ENCODE results near the gene DELE1.
A peak's percentile ranks its signal among the peaks of the same experiment; 100 is the strongest.

The DELE1 gene

DNA sequence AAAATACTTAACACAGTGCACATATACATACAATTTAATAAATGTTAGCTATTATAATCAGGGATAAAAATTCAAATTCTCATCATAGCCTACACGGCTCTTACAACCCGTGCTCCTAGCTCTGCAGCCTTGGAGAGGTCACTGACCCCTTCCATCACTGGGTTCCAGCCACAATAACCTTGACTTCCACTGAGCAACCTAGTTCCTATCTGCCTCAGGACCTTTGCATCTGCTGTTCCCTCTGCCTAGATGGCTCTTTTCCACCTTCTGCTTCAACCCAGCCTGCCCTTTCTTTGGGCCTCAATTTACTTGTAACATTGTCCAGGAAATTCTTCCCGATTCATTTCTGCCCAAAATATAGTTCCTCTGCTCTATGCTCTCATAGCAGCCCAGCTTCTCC lies 8.9 kb upstream of the DELE1 start:
- no peaks in the 10 kb centered on the region for H3K36me3 ChIP-seq (ENCODE audit: control insufficient read depth in 1 of 2, insufficient read depth in 2 of 2, low read depth in 1 of 2, low read length in 2 of 2)
- DNase-seq = no peak
- no peak overlapping the region for H2BK12ac ChIP-seq (ENCODE audit: low read length in 2 of 2)
- H3K27ac ChIP-seq (ENCODE audit: low read length, poor library complexity, severe bottlenecking) = no peak overlapping the region
- no peak overlapping the region for H2AFZ ChIP-seq (ENCODE audit: low read depth, low read length)
- no peak overlapping the region for H4K8ac ChIP-seq (ENCODE audit: low read length)
- H3K14ac ChIP-seq (ENCODE audit: low read length in 2 of 2) = no peak overlapping the region
- H3K9ac ChIP-seq (ENCODE audit: low read length) = peak overlapping the region; percentile 74
- H3K4ac ChIP-seq (ENCODE audit: low read depth in 1 of 2, low read length in 2 of 2) = no peak overlapping the region
- no peak overlapping the region for H3K18ac ChIP-seq (ENCODE audit: low read depth in 1 of 2, low read length in 2 of 2)
- no peak overlapping the region for H2AK5ac ChIP-seq (ENCODE audit: low read length, severe bottlenecking)
- no peak overlapping the region for H2BK120ac ChIP-seq (ENCODE audit: low read depth, low read length)
- H3K79me1 ChIP-seq (replicated peaks; ENCODE audit: low read length, poor library complexity, severe bottlenecking) = no peaks in the 10 kb centered on the region
- no peak overlapping the region for H3K4me2 ChIP-seq (ENCODE audit: low read length, poor library complexity, severe bottlenecking)
- no peak overlapping the region for H4K91ac ChIP-seq (ENCODE audit: low read length)
- H3K4me1 ChIP-seq (ENCODE audit: control insufficient read depth, insufficient read depth, low read depth, low read length) = peaks cover 9% of the 10 kb centered on the region
- H3K23ac ChIP-seq (ENCODE audit: low read length in 2 of 2) = no peak overlapping the region
- H3K9me3 ChIP-seq (ENCODE audit: control insufficient read depth, low read length) = no peaks in the 10 kb centered on the region
- H3K4me3 ChIP-seq (ENCODE audit: insufficient read depth in 1 of 2, low read depth in 1 of 2, low read length in 2 of 2) = no peak overlapping the region
- peaks cover 0 to 58% of the 10 kb centered on the region in 2 experiments for H3K27me3 ChIP-seq (ENCODE audit: control insufficient read depth in 1 of 2, insufficient read depth in 1 of 2, low read length in 2 of 2)
- 90% methylated on average over 3 of the region's 3 CpGs for WGBS
- no peak overlapping the region for H2BK15ac ChIP-seq (ENCODE audit: low read depth, poor library complexity, severe bottlenecking)
- H2BK5ac ChIP-seq (ENCODE audit: low read depth, low read length, poor library complexity, severe bottlenecking) = no peak overlapping the region

DNA sequence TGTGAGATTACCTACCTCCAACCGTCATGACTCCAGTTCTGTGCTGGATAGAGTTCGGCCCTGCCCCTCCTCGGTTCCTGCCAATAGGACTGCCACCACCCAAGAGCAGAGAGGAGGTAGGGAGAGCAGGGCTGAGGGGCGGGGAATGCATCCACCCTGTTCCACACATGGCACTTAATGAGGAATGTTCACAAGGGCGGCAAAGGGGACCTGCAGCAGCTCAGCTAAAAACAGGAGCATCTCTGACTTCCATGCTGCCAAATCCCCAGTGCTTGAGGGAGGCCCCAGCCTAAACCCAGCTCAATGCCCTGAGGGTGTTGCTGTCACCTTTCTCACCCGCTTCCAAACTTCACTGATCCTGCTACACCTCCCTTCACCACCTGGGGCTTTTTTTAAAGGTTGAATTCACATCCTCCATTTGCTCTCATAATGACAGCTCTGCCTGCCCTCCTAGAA lies 7.8 kb upstream of the DELE1 start:
- WGBS = 48% methylated on average over 3 of the region's 6 CpGs
- H3K36me3 ChIP-seq (ENCODE audit: control insufficient read depth in 1 of 2, insufficient read depth in 2 of 2, low read depth in 1 of 2, low read length in 2 of 2) = no peaks in the 10 kb centered on the region

DNA sequence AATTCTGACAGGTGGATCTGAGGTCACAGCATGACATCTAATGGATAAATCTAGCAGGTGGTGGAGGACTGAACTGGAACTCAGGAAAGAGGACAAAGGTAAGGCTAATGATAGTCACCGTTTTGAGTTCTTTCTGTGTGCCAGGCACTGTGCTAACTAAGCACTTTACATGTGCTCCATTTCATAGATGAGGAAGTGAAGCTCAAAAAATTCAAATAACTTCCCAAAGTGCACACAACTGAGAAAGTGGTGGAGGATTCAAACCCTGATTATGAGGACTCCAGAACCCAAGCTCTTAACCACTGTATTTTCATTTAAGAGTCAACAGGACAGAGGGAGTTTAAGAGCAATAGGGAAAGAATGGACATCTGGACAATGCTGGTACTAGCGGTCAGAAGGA lies 7.1 kb upstream of the DELE1 start:
- Histone ChIP-seq H2BK15ac (ENCODE audit: low read depth, poor library complexity, severe bottlenecking) (no peak overlapping the region), H3K9ac (ENCODE audit: low read length) (no peak overlapping the region), H3K4me2 (ENCODE audit: low read length, poor library complexity, severe bottlenecking) (no peak overlapping the region), H4K91ac (ENCODE audit: low read length) (no peak overlapping the region), H4K8ac (ENCODE audit: low read length) (no peak overlapping the region), H3K36me3 (ENCODE audit: control insufficient read depth in 1 of 2, insufficient read depth in 2 of 2, low read depth in 1 of 2, low read length in 2 of 2) (no peaks in the 10 kb centered on the region), H3K27ac (ENCODE audit: low read length, poor library complexity, severe bottlenecking) (no peak overlapping the region), H3K23ac (ENCODE audit: low read length in 2 of 2) (no peak overlapping the region), H2BK120ac (ENCODE audit: low read depth, low read length) (no peak overlapping the region), H2AFZ (ENCODE audit: low read depth, low read length) (no peak overlapping the region), H2BK5ac (ENCODE audit: low read depth, low read length, poor library complexity, severe bottlenecking) (no peak overlapping the region), H3K4me3 (ENCODE audit: insufficient read depth in 1 of 2, low read depth in 1 of 2, low read length in 2 of 2) (no peak overlapping the region), H3K9me3 (ENCODE audit: control insufficient read depth, low read length) (no peaks in the 10 kb centered on the region), H3K27me3 (ENCODE audit: control insufficient read depth in 1 of 2, insufficient read depth in 1 of 2, low read length in 2 of 2) (peaks cover 0 to 50% of the 10 kb centered on the region in 2 experiments), H3K79me1 (replicated peaks; ENCODE audit: low read length, poor library complexity, severe bottlenecking) (no peaks in the 10 kb centered on the region), H3K18ac (ENCODE audit: low read depth in 1 of 2, low read length in 2 of 2) (no peak overlapping the region), H3K4me1 (ENCODE audit: control insufficient read depth, insufficient read depth, low read depth, low read length) (peaks cover 8% of the 10 kb centered on the region), H3K4ac (ENCODE audit: low read depth in 1 of 2, low read length in 2 of 2) (no peak overlapping the region), H3K14ac (ENCODE audit: low read length in 2 of 2) (no peak overlapping the region), H2BK12ac (ENCODE audit: low read length in 2 of 2) (no peak overlapping the region), H2AK5ac (ENCODE audit: low read length, severe bottlenecking) (no peak overlapping the region)
- 95% methylated on average over 2 of the region's 2 CpGs for WGBS
- no peak for DNase-seq

More for the DNA sequence above, 7.8 kb upstream of the DELE1 start:
- Histone ChIP-seq H3K14ac (ENCODE audit: low read length in 2 of 2) (no peak overlapping the region), H3K4me3 (ENCODE audit: insufficient read depth in 1 of 2, low read depth in 1 of 2, low read length in 2 of 2) (no peak overlapping the region), H2AFZ (ENCODE audit: low read depth, low read length) (no peak overlapping the region), H3K4me1 (ENCODE audit: control insufficient read depth, insufficient read depth, low read depth, low read length) (peaks cover 8% of the 10 kb centered on the region), H3K9ac (ENCODE audit: low read length) (no peak overlapping the region), H3K23ac (ENCODE audit: low read length in 2 of 2) (no peak overlapping the region), H3K18ac (ENCODE audit: low read depth in 1 of 2, low read length in 2 of 2) (no peak overlapping the region), H4K91ac (ENCODE audit: low read length) (no peak overlapping the region), H3K9me3 (ENCODE audit: control insufficient read depth, low read length) (no peaks in the 10 kb centered on the region), H3K27ac (ENCODE audit: low read length, poor library complexity, severe bottlenecking) (no peak overlapping the region), H3K4ac (ENCODE audit: low read depth in 1 of 2, low read length in 2 of 2) (no peak overlapping the region), H2AK5ac (ENCODE audit: low read length, severe bottlenecking) (no peak overlapping the region), H3K79me1 (replicated peaks; ENCODE audit: low read length, poor library complexity, severe bottlenecking) (no peaks in the 10 kb centered on the region), H3K27me3 (ENCODE audit: control insufficient read depth in 1 of 2, insufficient read depth in 1 of 2, low read length in 2 of 2) (peaks cover 0 to 50% of the 10 kb centered on the region in 2 experiments), H2BK12ac (ENCODE audit: low read length in 2 of 2) (no peak overlapping the region), H2BK120ac (ENCODE audit: low read depth, low read length) (no peak overlapping the region), H2BK15ac (ENCODE audit: low read depth, poor library complexity, severe bottlenecking) (no peak overlapping the region), H2BK5ac (ENCODE audit: low read depth, low read length, poor library complexity, severe bottlenecking) (no peak overlapping the region), H4K8ac (ENCODE audit: low read length) (no peak overlapping the region), H3K4me2 (ENCODE audit: low read length, poor library complexity, severe bottlenecking) (no peak overlapping the region)
- no peak for DNase-seq

DNA sequence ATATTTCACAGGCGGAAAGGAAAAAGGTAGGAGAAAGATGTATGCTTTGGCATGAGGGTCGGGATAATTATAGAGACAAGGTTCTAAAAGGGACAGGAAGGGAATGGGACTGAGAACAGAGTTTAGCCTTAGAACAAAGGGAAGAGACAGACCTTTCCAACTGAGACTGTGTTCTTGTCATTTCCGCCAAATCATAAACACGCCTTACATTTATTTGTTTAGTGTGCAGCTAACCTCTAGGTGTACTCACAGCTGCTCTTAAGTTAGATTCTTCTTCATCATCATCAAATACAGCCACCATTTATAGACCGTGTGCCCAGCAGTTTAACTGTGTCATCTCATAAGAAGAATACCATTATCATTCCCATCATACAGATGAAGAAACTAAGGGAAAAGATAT lies 5.9 kb upstream of the DELE1 start:
- 81% methylated on average over 4 of the region's 5 CpGs for WGBS
- Histone ChIP-seq H3K18ac (ENCODE audit: low read depth in 1 of 2, low read length in 2 of 2) (no peak overlapping the region), H2BK120ac (ENCODE audit: low read depth, low read length) (no peak overlapping the region), H3K23ac (ENCODE audit: low read length in 2 of 2) (no peak overlapping the region), H2AK5ac (ENCODE audit: low read length, severe bottlenecking) (no peak overlapping the region), H3K4me2 (ENCODE audit: low read length, poor library complexity, severe bottlenecking) (no peak overlapping the region), H3K4me3 (ENCODE audit: insufficient read depth in 1 of 2, low read depth in 1 of 2, low read length in 2 of 2) (no peak overlapping the region), H3K9me3 (ENCODE audit: control insufficient read depth, low read length) (no peaks in the 10 kb centered on the region), H3K36me3 (ENCODE audit: control insufficient read depth in 1 of 2, insufficient read depth in 2 of 2, low read depth in 1 of 2, low read length in 2 of 2) (peaks cover 0 to 3% of the 10 kb centered on the region in 2 experiments), H3K14ac (ENCODE audit: low read length in 2 of 2) (no peak overlapping the region), H3K27ac (ENCODE audit: low read length, poor library complexity, severe bottlenecking) (no peak overlapping the region), H3K4ac (ENCODE audit: low read depth in 1 of 2, low read length in 2 of 2) (no peak overlapping the region), H4K91ac (ENCODE audit: low read length) (no peak overlapping the region), H3K4me1 (ENCODE audit: control insufficient read depth, insufficient read depth, low read depth, low read length) (peaks cover 9% of the 10 kb centered on the region), H2BK12ac (ENCODE audit: low read length in 2 of 2) (no peak overlapping the region), H3K9ac (ENCODE audit: low read length) (no peak overlapping the region), H2AFZ (ENCODE audit: low read depth, low read length) (no peak overlapping the region), H3K27me3 (ENCODE audit: control insufficient read depth in 1 of 2, insufficient read depth in 1 of 2, low read length in 2 of 2) (peaks cover 0 to 48% of the 10 kb centered on the region in 2 experiments), H2BK15ac (ENCODE audit: low read depth, poor library complexity, severe bottlenecking) (no peak overlapping the region), H2BK5ac (ENCODE audit: low read depth, low read length, poor library complexity, severe bottlenecking) (no peak overlapping the region), H3K79me1 (replicated peaks; ENCODE audit: low read length, poor library complexity, severe bottlenecking) (no peaks in the 10 kb centered on the region), H4K8ac (ENCODE audit: low read length) (no peak overlapping the region)
- no peak for DNase-seq
